Measurements from ENCODE around the gene PACS2.
"Not testable (repeated sequence)": the region's sequence is repeated elsewhere in the genome, so short reads cannot be mapped to it uniquely, and the experiment has no call there.

DNA sequence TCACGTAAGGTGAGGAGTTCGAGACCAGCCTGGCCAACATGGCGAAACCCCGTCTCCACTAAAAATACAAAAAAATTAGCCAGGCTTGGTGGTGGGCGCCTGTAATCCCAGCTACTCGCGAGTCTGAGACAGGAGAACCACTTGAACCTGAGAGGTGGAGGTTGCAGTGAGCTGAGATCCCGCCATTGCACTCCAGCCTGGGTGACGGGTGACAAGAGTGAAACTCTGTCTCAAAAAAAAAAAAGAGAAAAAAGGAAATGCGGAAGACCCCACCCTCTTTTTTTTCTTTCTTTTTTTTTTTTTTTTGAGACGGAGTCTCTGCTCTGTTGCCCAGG lies 12.7 kb upstream of the PACS2 start:
- not testable (repeated sequence) for TF ChIP-seq POLR2A (IDR thresholded peaks at IDR 0.05; ENCODE audit: low read depth); POLR2AphosphoS5 (IDR thresholded peaks at IDR 0.05)
- TF ChIP-seq, protein P1, sequence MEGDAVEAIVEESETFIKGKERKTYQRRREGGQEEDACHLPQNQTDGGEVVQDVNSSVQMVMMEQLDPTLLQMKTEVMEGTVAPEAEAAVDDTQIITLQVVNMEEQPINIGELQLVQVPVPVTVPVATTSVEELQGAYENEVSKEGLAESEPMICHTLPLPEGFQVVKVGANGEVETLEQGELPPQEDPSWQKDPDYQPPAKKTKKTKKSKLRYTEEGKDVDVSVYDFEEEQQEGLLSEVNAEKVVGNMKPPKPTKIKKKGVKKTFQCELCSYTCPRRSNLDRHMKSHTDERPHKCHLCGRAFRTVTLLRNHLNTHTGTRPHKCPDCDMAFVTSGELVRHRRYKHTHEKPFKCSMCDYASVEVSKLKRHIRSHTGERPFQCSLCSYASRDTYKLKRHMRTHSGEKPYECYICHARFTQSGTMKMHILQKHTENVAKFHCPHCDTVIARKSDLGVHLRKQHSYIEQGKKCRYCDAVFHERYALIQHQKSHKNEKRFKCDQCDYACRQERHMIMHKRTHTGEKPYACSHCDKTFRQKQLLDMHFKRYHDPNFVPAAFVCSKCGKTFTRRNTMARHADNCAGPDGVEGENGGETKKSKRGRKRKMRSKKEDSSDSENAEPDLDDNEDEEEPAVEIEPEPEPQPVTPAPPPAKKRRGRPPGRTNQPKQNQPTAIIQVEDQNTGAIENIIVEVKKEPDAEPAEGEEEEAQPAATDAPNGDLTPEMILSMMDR (IDR thresholded peaks at IDR 0.05), result not testable (repeated sequence)

All from esophagus muscularis mucosa (tissue), 3 donors.